ENCODE measurements around the gene CYB561D2.

CYB561D2 gene

DNA sequence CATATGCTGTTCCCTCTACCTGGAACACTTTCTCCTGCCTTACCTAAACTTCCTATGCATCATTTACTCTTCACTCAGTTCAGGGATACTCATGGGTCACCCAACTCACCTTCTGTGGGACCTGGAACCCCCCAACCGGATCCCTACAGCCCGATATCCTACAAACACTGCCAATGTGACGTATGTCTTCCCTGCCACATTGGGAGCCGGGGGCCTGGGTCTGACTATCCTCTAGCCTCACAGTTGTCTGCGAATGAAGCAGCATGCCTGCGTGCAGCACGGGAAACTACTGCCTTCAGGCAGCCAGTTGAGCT, 492 bp upstream of the CYB561D2 start:
- POLR2A ChIA-PET: interaction anchor here (0.7 to 8.2 kb wide), 14 partner anchors 9 to 262 kb away, joined by 3 to 119 read pairs (median 4); partner anchors contain the start of genes CISH, HEMK1, SLC38A3 and TMEM115
- TF ChIP-seq ZNF384 (IDR thresholded peaks at IDR 0.05) (no peak), CTBP1 (IDR thresholded peaks at IDR 0.05; ENCODE audit: borderline replicate concordance) (no peak), NFRKB (IDR thresholded peaks at IDR 0.05) (no peak), ARNT (IDR thresholded peaks at IDR 0.05) (no peak), L3MBTL2 (conservative IDR thresholded peaks at IDR 0.05) (no peak), HDGF (IDR thresholded peaks at IDR 0.05; ENCODE audit: borderline replicate concordance) (no peak), ELF4 (IDR thresholded peaks at IDR 0.05) (no peak)
- TF ChIP-seq, protein P1, sequence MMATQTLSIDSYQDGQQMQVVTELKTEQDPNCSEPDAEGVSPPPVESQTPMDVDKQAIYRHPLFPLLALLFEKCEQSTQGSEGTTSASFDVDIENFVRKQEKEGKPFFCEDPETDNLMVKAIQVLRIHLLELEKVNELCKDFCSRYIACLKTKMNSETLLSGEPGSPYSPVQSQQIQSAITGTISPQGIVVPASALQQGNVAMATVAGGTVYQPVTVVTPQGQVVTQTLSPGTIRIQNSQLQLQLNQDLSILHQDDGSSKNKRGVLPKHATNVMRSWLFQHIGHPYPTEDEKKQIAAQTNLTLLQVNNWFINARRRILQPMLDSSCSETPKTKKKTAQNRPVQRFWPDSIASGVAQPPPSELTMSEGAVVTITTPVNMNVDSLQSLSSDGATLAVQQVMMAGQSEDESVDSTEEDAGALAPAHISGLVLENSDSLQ (IDR thresholded peaks at IDR 0.05): no peak

DNA sequence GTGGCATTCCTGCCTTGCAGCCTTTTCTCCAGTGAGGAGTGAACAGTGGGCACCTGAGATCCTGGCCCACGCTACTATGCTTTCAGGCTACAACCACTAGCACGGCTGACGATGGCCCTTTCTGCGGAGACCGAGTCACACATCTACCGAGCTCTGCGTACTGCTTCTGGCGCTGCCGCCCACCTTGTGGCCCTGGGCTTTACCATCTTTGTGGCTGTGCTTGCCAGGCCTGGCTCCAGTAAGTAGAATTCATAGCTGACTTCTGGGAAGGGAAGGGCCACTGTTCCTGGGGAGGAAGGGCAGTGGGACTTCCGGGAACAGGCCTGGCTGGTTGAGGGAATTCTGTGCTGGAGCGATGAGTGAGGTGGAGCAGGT, 648 bp downstream of the CYB561D2 start:
- CTCF ChIA-PET: interaction anchor here (1.3 kb wide), 1 partner anchor 192 kb away, joined by 4 read pairs; no protein-coding TSS in a partner anchor
- DNase-seq (ENCODE audit: extremely low spot score): no peak
- TF ChIP-seq BHLHE40 (IDR thresholded peaks at IDR 0.05; ENCODE audit: borderline replicate concordance): no peak
- TF ChIP-seq SUZ12 (IDR thresholded peaks at IDR 0.05): no peak
- no peak for TF ChIP-seq FOXA1 (IDR thresholded peaks at IDR 0.05)
- TF ChIP-seq, protein P1 (IDR thresholded peaks at IDR 0.05): no peak
- TF ChIP-seq LEF1 (IDR thresholded peaks at IDR 0.05; ENCODE audit: borderline replicate concordance): no peak
- TF ChIP-seq HDGF (IDR thresholded peaks at IDR 0.05; ENCODE audit: borderline replicate concordance): no peak
- TF ChIP-seq L3MBTL2 (conservative IDR thresholded peaks at IDR 0.05): no peak
- no peak for TF ChIP-seq NFRKB (IDR thresholded peaks at IDR 0.05)
- no peak for TF ChIP-seq ZNF384 (IDR thresholded peaks at IDR 0.05)
- no peak for TF ChIP-seq FOXK2 (IDR thresholded peaks at IDR 0.05)
- no peak for TF ChIP-seq TARDBP (IDR thresholded peaks at IDR 0.05)
- TF ChIP-seq ELF4 (IDR thresholded peaks at IDR 0.05): no peak
- no peak for TF ChIP-seq FOXM1 (IDR thresholded peaks at IDR 0.05; ENCODE audit: borderline replicate concordance)
- no peak for TF ChIP-seq ARNT (IDR thresholded peaks at IDR 0.05)
- TF ChIP-seq CTBP1 (IDR thresholded peaks at IDR 0.05; ENCODE audit: borderline replicate concordance): no peak
- POLR2A ChIA-PET: interaction anchor here (1.1 to 8.2 kb wide), 7 partner anchors 8 to 218 kb away, joined by 4 to 119 read pairs (median 9); partner anchors contain the start of genes HEMK1, TMEM115 and TUSC2

More for the DNA sequence above, 492 bp upstream of the CYB561D2 start:
- DNase-seq (ENCODE audit: extremely low spot score): no peak
- CTCF ChIA-PET: interaction anchor here (1.3 to 1.4 kb wide), 2 partner anchors 13 to 193 kb away, joined by 4 read pairs; no protein-coding TSS in a partner anchor

DNA sequence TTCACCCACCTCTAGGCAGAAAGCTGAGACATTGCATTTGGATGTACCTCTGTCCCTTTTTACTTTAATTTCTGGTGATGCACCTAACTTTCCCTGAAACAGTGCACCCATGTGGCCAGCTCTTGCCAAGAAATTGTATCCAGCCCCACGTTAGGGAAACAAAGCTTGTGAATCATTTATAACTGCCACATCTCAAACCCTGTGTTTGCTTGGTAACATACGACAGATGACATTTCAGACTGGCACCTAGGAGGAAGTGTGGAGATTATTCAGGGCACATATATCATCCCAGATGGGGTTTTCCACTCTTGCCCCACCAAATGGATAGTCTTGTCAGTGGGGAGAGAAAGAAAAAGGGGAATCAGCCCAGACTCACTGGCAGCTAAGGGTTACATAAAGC, 2.1 kb downstream of the CYB561D2 start:
- ChIA-PET POLR2A (interaction anchor here (1.0 to 8.2 kb wide), 5 partner anchors 12 to 216 kb away, joined by 3 to 119 read pairs (median 5); partner anchors contain the start of genes HEMK1 and TUSC2), CTCF (interaction anchor here (1.1 kb wide), 1 partner anchor 10 kb away, joined by 3 read pairs; no protein-coding TSS in a partner anchor)
- DNase-seq (ENCODE audit: extremely low spot score): peak; percentile 19
- TF ChIP-seq FOXK2 (IDR thresholded peaks at IDR 0.05): no peak

DNA sequence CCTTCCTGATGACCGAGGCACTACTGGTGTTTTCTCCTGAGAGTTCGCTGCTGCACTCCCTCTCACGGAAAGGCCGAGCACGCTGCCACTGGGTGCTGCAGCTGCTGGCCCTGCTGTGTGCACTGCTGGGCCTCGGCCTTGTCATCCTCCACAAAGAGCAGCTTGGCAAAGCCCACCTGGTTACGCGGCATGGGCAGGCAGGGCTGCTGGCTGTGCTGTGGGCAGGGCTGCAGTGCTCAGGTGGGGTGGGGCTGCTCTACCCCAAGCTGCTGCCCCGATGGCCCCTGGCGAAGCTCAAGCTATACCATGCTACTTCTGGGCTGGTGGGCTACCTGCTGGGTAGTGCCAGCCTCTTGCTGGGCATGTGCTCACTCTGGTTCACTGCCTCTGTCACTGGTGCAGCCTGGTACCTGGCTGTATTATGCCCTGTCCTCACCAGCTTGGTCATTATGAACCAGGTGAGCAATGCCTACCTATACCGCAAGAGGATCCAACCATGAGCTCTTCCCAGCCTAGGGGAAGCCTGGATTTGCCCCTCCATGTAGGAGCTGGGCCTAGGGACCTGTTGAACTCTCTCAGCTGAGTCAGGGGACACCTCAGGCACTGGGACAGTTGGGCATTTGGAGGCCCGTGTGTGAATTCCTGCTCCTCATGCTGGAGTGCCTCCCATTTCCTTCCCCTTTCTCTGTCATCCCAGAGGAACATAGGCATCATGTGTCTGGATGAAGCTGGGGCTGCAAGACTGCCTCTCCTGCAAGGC, 2.8 kb downstream of the CYB561D2 start:
- CTCF ChIA-PET: interaction anchor here (0.6 to 1.1 kb wide), 3 partner anchors 9 to 23 kb away, joined by 3 read pairs; no protein-coding TSS in a partner anchor
- TF ChIP-seq CTBP1 (IDR thresholded peaks at IDR 0.05; ENCODE audit: borderline replicate concordance) (no peak), SUZ12 (IDR thresholded peaks at IDR 0.05) (no peak), HDGF (IDR thresholded peaks at IDR 0.05; ENCODE audit: borderline replicate concordance) (no peak), FOXA1 (IDR thresholded peaks at IDR 0.05) (no peak), LEF1 (IDR thresholded peaks at IDR 0.05; ENCODE audit: borderline replicate concordance) (no peak), ZNF384 (IDR thresholded peaks at IDR 0.05) (no peak), L3MBTL2 (conservative IDR thresholded peaks at IDR 0.05) (no peak), SP1 (IDR thresholded peaks at IDR 0.05) (no peak), FOXK2 (IDR thresholded peaks at IDR 0.05) (no peak), NFRKB (IDR thresholded peaks at IDR 0.05) (no peak)
- TF ChIP-seq, protein P1 (IDR thresholded peaks at IDR 0.05): no peak
- no peak for DNase-seq (ENCODE audit: extremely low spot score)
- POLR2A ChIA-PET: interaction anchor here (1.0 to 8.2 kb wide), 6 partner anchors 12 to 215 kb away, joined by 3 to 119 read pairs (median 4); partner anchors contain the start of genes HEMK1 and TUSC2

DNA sequence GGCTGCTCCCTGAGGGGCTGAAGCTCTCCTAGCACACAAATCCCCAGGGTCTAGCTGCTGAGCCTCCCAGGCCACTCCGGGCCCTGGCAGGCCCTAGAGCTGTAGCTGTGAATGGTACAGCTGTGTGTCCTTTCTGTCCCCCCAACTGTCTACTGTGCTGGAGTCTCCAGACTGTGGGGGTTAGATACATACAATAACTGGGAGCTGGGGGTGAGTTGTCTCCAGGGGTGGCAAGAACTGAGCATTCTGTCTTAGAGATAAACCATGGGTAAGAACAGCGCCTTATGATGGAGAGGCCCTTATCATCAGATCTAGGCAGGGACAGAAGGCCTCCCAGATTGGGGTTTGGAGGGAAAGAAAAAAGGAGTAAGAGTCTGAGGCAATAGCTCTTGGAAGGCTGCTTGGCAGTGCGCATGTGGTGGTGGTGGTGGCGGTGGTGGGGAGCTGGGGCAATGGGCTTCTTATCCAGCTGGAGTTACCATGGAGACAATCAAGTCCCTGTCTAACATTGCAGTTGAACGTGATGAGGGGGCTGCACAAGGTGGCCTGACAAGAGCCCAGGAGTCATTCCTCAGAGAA, 3.6 kb downstream of the CYB561D2 start:
- TF ChIP-seq FOXK2 (IDR thresholded peaks at IDR 0.05): no peak
- TF ChIP-seq TARDBP (IDR thresholded peaks at IDR 0.05): no peak
- TF ChIP-seq, protein P1 (IDR thresholded peaks at IDR 0.05): no peak
- no peak for TF ChIP-seq ZNF384 (IDR thresholded peaks at IDR 0.05)
- no peak for TF ChIP-seq ARNT (IDR thresholded peaks at IDR 0.05)
- TF ChIP-seq CTBP1 (IDR thresholded peaks at IDR 0.05; ENCODE audit: borderline replicate concordance): no peak
- TF ChIP-seq FOXA1 (IDR thresholded peaks at IDR 0.05): no peak
- TF ChIP-seq ELF4 (IDR thresholded peaks at IDR 0.05): no peak
- TF ChIP-seq SP1 (IDR thresholded peaks at IDR 0.05): no peak
- POLR2A ChIA-PET: interaction anchor here (1.0 to 8.2 kb wide), 5 partner anchors 11 to 26 kb away, joined by 3 to 119 read pairs (median 5); partner anchors contain the start of gene TUSC2
- DNase-seq (ENCODE audit: extremely low spot score): no peak
- CTCF ChIA-PET: interaction anchor here (0.6 to 1.0 kb wide), 3 partner anchors 9 to 22 kb away, joined by 3 read pairs; no protein-coding TSS in a partner anchor

All from HEK293T (cell line).